KMS-11 (cell line): Measurements from ENCODE around the gene SYNGR3.
"Not testable (repeated sequence)": the region's sequence is repeated elsewhere in the genome, so short reads cannot be mapped to it uniquely, and the experiment has no call there.

ENCODE experiments used
- H2AFZ ChIP-seq: fragments of 200-600 bp; sonication (generic); 2 replicates; pipeline ENCODE4 v1.6.1; 2016; ENCODE audit warnings: antibody characterized with exemption, mixed run types, low read depth
- H3K27ac ChIP-seq: fragments of 200-600 bp; sonication (generic); 2 replicates; pipeline ENCODE4 v1.6.1; 2016; ENCODE audit warnings: mild to moderate bottlenecking, mixed run types
- H3K27me3 ChIP-seq: fragments of 200-600 bp; sonication (generic); 2 replicates; pipeline ENCODE4 v1.6.1; 2017; ENCODE audit warnings: mild to moderate bottlenecking, low read depth, mixed run types, moderate library complexity; ENCODE audit not compliant: insufficient read depth
- H3K36me3 ChIP-seq: fragments of 200-600 bp; sonication (generic); 2 replicates; pipeline ENCODE4 v1.6.1; 2017; ENCODE audit warnings: mild to moderate bottlenecking, mixed run types; ENCODE audit not compliant: insufficient read depth
- H3K4me1 ChIP-seq: fragments of 200-600 bp; sonication (generic); 2 replicates; pipeline ENCODE4 v1.6.1; 2016; ENCODE audit warnings: mild to moderate bottlenecking, low read depth, mixed run types; ENCODE audit not compliant: poor library complexity, severe bottlenecking
- H3K4me2 ChIP-seq: fragments of 200-600 bp; sonication (generic); 2 replicates; pipeline ENCODE4 v1.7.0; 2016; ENCODE audit warnings: mild to moderate bottlenecking, mixed run types
- H3K4me3 ChIP-seq: fragments of 200-600 bp; sonication (generic); IDR thresholded peaks from 2 replicates; pipeline ENCODE4 v1.6.1; 2017; ENCODE audit warnings: low read depth, low read length, mixed read lengths; ENCODE audit not compliant: insufficient read depth
- H3K79me2 ChIP-seq: fragments of 200-600 bp; sonication (generic); 2 replicates; pipeline ENCODE4 v1.6.1; 2016; ENCODE audit warnings: low read depth, mixed run types; ENCODE audit not compliant: insufficient read depth
- H3K9ac ChIP-seq: fragments of 200-600 bp; sonication (generic); 2 replicates; pipeline ENCODE4 v1.6.1; 2016; ENCODE audit warnings: mild to moderate bottlenecking, mixed run types
- H4K20me1 ChIP-seq: fragments of 200-600 bp; sonication (generic); 2 replicates; pipeline ENCODE4 v1.6.1; 2016; ENCODE audit warnings: mild to moderate bottlenecking, mixed run types; ENCODE audit not compliant: insufficient read depth
- CTCF ChIP-seq: fragments of 200-600 bp; sonication (generic); conservative IDR thresholded peaks from 2 replicates; pipeline ENCODE4 v1.6.1; 2017; ENCODE audit warnings: low read depth, mild to moderate bottlenecking, antibody characterized with exemption, low read length, moderate library complexity, mixed read lengths

SYNGR3 gene

GRCh38 chr16:1950559-1950958 is 39.2 kb upstream of the SYNGR3 start:
- no peaks in the 10 kb centered on the region for H3K79me2 ChIP-seq
- TF ChIP-seq CTCF: no peak
- no peak overlapping the region for H3K4me2 ChIP-seq
- no peaks in the 10 kb centered on the region for H4K20me1 ChIP-seq
- H2AFZ ChIP-seq: no peak overlapping the region
- no peak overlapping the region for H3K9ac ChIP-seq
- H3K36me3 ChIP-seq: no peaks in the 10 kb centered on the region
- peaks cover 20% of the 10 kb centered on the region; the same call in 1 of the 2 replicates for H3K27me3 ChIP-seq
- no peak overlapping the region for H3K4me3 ChIP-seq
- H3K27ac ChIP-seq: no peak overlapping the region
- no peaks in the 10 kb centered on the region for H3K4me1 ChIP-seq

GRCh38 chr16:1953734-1954133 is 36.0 kb upstream of the SYNGR3 start:
- H3K27me3 ChIP-seq: peaks cover 29% of the 10 kb centered on the region; the same call in 1 of the 2 replicates
- H3K79me2 ChIP-seq: no peaks in the 10 kb centered on the region
- H2AFZ ChIP-seq: no peak overlapping the region
- no peaks in the 10 kb centered on the region for H3K36me3 ChIP-seq
- H3K27ac ChIP-seq: no peak overlapping the region
- H3K4me3 ChIP-seq: no peak overlapping the region
- peaks cover 2% of the 10 kb centered on the region for H3K4me1 ChIP-seq
- no peaks in the 10 kb centered on the region for H4K20me1 ChIP-seq
- TF ChIP-seq CTCF: no peak
- no peak overlapping the region for H3K9ac ChIP-seq
- H3K4me2 ChIP-seq: no peak overlapping the region

- Histone ChIP-seq H3K27me3 (peaks cover 24% of the 10 kb centered on the region; the same call in 1 of the 2 replicates), H3K4me1 (peaks cover 15% of the 10 kb centered on the region), H3K79me2 (peaks cover 13% of the 10 kb centered on the region)
- H2AFZ ChIP-seq, H3K27ac ChIP-seq, H3K4me3 ChIP-seq, H3K36me3 ChIP-seq, H3K9ac ChIP-seq, H3K4me2 ChIP-seq, H4K20me1 ChIP-seq: not testable (repeated sequence)
Observed at GRCh38 chr16:1957434-1958142, 32.2 kb upstream of the SYNGR3 start.

- not testable (repeated sequence) for H3K9ac ChIP-seq, H3K36me3 ChIP-seq, H3K4me3 ChIP-seq, H2AFZ ChIP-seq, H3K27ac ChIP-seq, H4K20me1 ChIP-seq, H3K4me2 ChIP-seq
- peaks cover 19% of the 10 kb centered on the region; the same call in 1 of the 2 replicates for H3K27me3 ChIP-seq
- peaks cover 15% of the 10 kb centered on the region for H3K79me2 ChIP-seq
- H3K4me1 ChIP-seq: peaks cover 15% of the 10 kb centered on the region
Observed at GRCh38 chr16:1958143-1958491, 31.7 kb upstream of the SYNGR3 start.

- Histone ChIP-seq H3K9ac (no peak overlapping the region; the same call in 1 of the 2 replicates), H3K36me3 (no peaks in the 10 kb centered on the region; the same call in 1 of the 2 replicates), H3K4me2 (peak overlapping the region; percentile 88), H3K27ac (no peak overlapping the region), H3K27me3 (peaks cover 19% of the 10 kb centered on the region; the same call in 1 of the 2 replicates), H3K79me2 (peaks cover 22% of the 10 kb centered on the region), H3K4me3 (no peak overlapping the region), H3K4me1 (peaks cover 15% of the 10 kb centered on the region), H4K20me1 (no peaks in the 10 kb centered on the region), H2AFZ (peak overlapping the region; percentile 88)
- no peak for TF ChIP-seq CTCF
Observed at GRCh38 chr16:1958715-1959268, 31.0 kb upstream of the SYNGR3 start.
